Mucosa of descending colon (tissue), 3 donors: Measurements from ENCODE around the gene ZMIZ1. TPM values are rescaled to one million over a fixed set of nuclear protein-coding genes. Genes with fewer than 3 reads are reported as not detected.

Experiments
- ATAC-seq: fragments of 200-7000 bp; cut with Tn5 transposase; one replicate; pipeline ENCODE4 v1.9.1; 2020; ENCODE audit warnings: mild to moderate bottlenecking, moderate library complexity
- DNase-seq, 3 donors: peaks; one replicate each; pipeline ENCODE4 v3.0.0-alpha.2; 2020
- H3K36me3 ChIP-seq: fragments of 200-600 bp; one replicate; pipeline ENCODE4 v1.8.0; 2021; ENCODE audit warnings: low read depth, mild to moderate bottlenecking
- H3K4me1 ChIP-seq: fragments of 200-600 bp; one replicate; pipeline ENCODE4 v1.8.0; 2021; ENCODE audit warnings: low read depth, mild to moderate bottlenecking
- H3K4me3 ChIP-seq: fragments of 200-600 bp; one replicate; pipeline ENCODE4 v1.8.0; 2021; ENCODE audit warnings: mild to moderate bottlenecking
- H3K9me3 ChIP-seq: fragments of 200-600 bp; one replicate; pipeline ENCODE4 v1.8.0; 2021; ENCODE audit warnings: mild to moderate bottlenecking
- intact Hi-C, 2 donors: fragments of 100-400 bp; cut with DNase I in 1 of 2; cut with micrococcal nuclease in 1 of 2; formaldehyde crosslinking; loops; one replicate each; pipeline versions ENCODE4 v1.11.0 to v1.11.1; 2022; cut with DNase I, micrococcal nuclease
- total RNA-seq, 3 donors: library from RNA; stranded (reverse); fragmentation: NEBNext Ultra II Directional in 2 of 3; extraction: Animal tissue kit (Norgen Biotek cat#: 25700) in 2 of 3; gene quantifications; one replicate each; pipeline versions ENCODE4 v1.2.1 to v1.2.4, GENCODE V29; 2021 to 2023
- TF ChIP-seq, protein P1 (sequence below): fragments of 200-600 bp; IDR thresholded peaks from one replicate; pipeline ENCODE4 v1.8.0; 2022; ENCODE audit warnings: antibody characterized with exemption, mild to moderate bottlenecking
- donor health status: DM: no; HTN: no; CAD: no; lungs with moderate emphysema.
- donor health status: DM: no; HTN: no; CAD: no.
- donor health status: DM: no; HTN: yes; CAD: no.

ZMIZ1 gene
- total RNA-seq, 3 donors from 2014 or later, result 61.4 to 103 (median 89.1) TPM

DNA sequence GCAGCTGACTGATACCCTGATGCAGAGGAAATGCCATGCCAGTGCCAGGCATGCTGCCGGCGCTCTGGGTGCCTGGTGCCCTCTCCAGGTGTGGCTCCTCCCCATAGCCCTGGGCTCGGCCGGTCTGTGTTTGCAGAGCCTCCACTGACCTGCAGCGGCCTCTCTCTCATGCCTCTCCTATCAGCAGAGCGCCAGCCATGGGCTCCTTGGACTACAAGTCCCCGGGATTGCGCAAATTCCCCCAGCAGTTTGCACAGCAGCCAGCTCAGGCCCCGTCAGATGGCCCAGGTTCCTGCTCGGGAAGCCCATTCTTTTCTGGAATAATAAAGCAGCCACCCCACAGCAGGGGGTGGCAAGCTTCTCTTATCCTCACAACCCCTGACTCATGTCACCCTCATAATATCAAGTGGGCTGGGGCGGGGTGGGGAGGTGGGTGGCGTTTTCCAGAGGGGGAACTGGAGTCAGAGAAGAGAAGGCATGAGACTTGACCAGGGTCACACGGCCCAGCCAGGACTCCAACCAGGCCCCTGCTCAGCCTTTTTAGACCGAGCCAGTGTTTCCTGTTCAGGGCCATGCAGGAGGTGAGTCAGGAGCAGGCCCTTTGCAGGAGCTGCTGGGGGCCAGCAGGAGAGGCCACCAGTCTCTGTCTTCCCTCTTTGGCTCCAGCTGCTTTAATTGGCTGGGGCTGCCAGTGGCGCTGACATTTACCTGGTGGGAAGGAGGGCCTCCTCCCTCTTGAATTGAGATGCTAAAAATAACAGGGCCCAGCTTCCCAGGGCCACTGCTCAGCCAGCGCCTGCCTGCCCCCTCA, 58.6 kb downstream of the ZMIZ1 start:
- ATAC-seq (peak; percentile 79), DNase-seq (peak; percentile 47 to 78 (median 61))
- TF ChIP-seq, protein P1, sequence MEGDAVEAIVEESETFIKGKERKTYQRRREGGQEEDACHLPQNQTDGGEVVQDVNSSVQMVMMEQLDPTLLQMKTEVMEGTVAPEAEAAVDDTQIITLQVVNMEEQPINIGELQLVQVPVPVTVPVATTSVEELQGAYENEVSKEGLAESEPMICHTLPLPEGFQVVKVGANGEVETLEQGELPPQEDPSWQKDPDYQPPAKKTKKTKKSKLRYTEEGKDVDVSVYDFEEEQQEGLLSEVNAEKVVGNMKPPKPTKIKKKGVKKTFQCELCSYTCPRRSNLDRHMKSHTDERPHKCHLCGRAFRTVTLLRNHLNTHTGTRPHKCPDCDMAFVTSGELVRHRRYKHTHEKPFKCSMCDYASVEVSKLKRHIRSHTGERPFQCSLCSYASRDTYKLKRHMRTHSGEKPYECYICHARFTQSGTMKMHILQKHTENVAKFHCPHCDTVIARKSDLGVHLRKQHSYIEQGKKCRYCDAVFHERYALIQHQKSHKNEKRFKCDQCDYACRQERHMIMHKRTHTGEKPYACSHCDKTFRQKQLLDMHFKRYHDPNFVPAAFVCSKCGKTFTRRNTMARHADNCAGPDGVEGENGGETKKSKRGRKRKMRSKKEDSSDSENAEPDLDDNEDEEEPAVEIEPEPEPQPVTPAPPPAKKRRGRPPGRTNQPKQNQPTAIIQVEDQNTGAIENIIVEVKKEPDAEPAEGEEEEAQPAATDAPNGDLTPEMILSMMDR, result no peak
- Histone ChIP-seq H3K36me3 (no peaks in the 10 kb centered on the region), H3K9me3 (no peaks in the 10 kb centered on the region), H3K4me3 (no peak overlapping the region), H3K4me1 (peaks cover 18% of the 10 kb centered on the region)
- intact Hi-C loops, result no loop called here

DNA sequence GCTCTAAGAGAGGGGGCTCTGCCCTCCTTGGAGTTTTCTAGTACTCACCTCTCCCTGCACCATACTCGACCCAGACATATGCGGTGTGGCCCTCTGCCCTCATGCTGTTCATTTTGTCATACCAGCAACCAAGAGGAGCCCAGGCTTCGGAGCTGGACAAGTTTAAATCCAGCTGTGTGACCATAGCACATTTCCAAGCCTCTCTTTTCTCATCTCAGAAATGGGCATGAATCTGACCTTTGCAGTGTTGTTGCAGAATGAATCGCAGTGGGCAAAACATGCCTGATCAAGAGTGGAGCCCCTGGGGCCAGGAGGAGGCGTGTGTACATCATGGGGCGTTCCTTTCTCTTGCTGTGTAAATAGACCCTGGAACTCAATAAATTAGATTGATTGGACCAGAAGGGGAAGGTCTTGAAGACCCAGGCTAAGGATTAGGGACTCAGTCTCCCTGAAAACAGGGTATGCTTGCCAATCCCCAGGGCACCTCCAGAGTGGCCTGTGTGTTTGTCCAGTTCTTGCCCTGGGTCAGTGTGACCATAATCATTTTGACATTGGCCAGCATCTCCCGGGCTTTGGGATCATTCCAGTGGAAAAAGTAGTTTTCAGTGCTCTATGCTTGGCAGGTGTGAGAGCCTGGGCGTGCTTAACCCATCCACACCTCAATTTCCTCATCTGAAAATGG, 59.6 kb downstream of the ZMIZ1 start:
- DNase-seq (no peak), ATAC-seq (no peak)
- TF ChIP-seq, protein P1, result no peak
- no peaks in the 10 kb centered on the region for H3K36me3 ChIP-seq
- no peaks in the 10 kb centered on the region for H3K9me3 ChIP-seq
- peaks cover 18% of the 10 kb centered on the region for H3K4me1 ChIP-seq
- no peak overlapping the region for H3K4me3 ChIP-seq
- intact Hi-C loops, result no loop called here

DNA sequence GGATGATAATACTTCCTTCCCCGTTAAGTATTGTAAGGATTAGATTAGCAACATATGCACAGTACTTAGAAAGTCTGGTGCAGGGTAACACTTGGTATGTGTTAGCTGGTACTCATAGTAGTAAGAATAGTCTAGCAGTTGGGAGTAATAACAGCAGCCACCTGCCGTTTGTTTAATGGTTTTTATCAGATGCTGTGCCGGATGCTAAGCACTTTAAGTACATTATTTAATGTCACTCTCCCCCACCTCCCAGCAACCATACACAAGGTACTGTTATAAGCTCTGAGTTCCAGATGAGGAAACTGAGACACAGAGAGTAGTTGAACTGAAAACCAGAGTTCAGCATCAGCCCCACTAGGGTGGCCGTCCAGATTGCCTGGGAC, 60.1 kb downstream of the ZMIZ1 start:
- H3K4me1 ChIP-seq, result peaks cover 18% of the 10 kb centered on the region
- no peaks in the 10 kb centered on the region for H3K9me3 ChIP-seq
- DNase-seq, result no peak
- intact Hi-C loops, result no loop called here
- no peaks in the 10 kb centered on the region for H3K36me3 ChIP-seq
- TF ChIP-seq, protein P1, result no peak
- no peak overlapping the region for H3K4me3 ChIP-seq
- no peak for ATAC-seq

DNA sequence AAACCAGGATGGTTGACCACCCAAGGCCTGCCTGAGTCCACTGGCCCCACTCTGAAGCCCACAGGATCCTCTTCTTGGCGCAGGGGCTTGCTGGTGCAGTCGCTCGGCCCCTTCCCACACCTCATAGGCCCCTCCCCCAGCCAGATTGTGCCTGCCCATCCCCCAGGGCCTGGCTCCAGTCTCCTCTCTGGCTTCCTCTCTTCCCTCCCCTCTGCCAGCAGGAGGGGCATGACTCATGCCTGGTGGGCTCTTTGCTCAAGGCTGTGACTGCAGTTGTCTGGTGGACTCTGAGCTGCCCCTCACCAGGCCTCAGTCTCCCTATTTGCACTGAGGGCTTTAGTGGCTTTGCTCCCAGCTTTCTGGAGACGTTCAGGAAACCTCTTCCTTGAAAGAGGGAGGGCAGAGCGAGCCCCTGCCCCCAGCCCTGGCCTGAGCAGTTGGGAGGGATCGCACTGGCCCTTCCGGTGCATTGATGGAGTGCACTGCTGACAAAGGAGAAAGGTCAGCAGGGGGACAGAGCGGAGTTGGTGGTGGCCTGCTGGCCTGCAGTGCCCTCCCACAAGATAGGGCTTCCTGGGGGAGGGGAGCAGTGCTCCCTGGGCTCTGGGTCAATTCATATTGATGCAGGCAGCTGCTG, 60.7 kb downstream of the ZMIZ1 start:
- H3K36me3 ChIP-seq, result no peaks in the 10 kb centered on the region
- peaks cover 18% of the 10 kb centered on the region for H3K4me1 ChIP-seq
- intact Hi-C loops, result no loop called here

DNA sequence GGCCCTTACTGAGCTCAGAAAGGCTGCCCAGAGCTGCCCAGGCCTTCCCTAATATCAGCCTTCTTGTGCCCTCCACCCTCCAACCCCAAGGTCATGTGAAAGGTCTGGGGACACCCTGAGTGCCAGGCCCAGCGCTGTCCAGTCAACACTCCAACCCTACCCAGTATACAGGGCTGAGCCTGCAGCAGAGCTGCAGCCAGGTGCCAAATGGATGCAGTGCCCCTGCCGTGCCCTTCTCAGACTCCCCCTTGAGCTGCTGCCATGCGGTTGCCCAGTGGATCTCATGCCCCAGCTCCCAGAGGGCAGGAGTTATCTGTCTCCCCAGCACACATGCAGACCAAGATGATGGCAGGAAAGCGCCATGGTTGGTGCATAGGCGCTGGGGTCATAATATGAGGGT, 61.5 kb downstream of the ZMIZ1 start:
- no peak for DNase-seq
- peaks cover 18% of the 10 kb centered on the region for H3K4me1 ChIP-seq
- no peaks in the 10 kb centered on the region for H3K9me3 ChIP-seq
- no peak for ATAC-seq
- TF ChIP-seq, protein P1, result no peak
- no peak overlapping the region for H3K4me3 ChIP-seq
- no peaks in the 10 kb centered on the region for H3K36me3 ChIP-seq
- intact Hi-C loops, result no loop called here

More for the DNA sequence above, 60.7 kb downstream of the ZMIZ1 start:
- no peak overlapping the region for H3K4me3 ChIP-seq
- DNase-seq (no peak), ATAC-seq (no peak)
- H3K9me3 ChIP-seq, result no peaks in the 10 kb centered on the region
- TF ChIP-seq, protein P1, result no peak
